HG03442 (cell line): ENCODE measurements around the gene GADD45GIP1.

Experiments used
- ATAC-seq: cut with Tn5 transposase; IDR thresholded peaks from one replicate; pipeline ENCODE4 v1.9.1; 2021; ENCODE audit warnings: mild to moderate bottlenecking, moderate library complexity; ENCODE audit not compliant: unreplicated experiment

Gene GADD45GIP1

GRCh38 chr19:12913851-12914690, 43.0 kb downstream of the GADD45GIP1 start:
- ATAC-seq = no peak

- ATAC-seq = no peak
Measured at GRCh38 chr19:12913011-12913561, 43.9 kb downstream of the GADD45GIP1 start.

- no peak for ATAC-seq
Measured at GRCh38 chr19:12912571-12912970, 44.5 kb downstream of the GADD45GIP1 start.

- ATAC-seq = no peak
Measured at GRCh38 chr19:12907166-12907565, 49.9 kb downstream of the GADD45GIP1 start.
